ENCODE measurements around the gene TSPOAP1.
A peak's percentile ranks its signal among the peaks of the same experiment; 100 is the strongest.

DNA sequence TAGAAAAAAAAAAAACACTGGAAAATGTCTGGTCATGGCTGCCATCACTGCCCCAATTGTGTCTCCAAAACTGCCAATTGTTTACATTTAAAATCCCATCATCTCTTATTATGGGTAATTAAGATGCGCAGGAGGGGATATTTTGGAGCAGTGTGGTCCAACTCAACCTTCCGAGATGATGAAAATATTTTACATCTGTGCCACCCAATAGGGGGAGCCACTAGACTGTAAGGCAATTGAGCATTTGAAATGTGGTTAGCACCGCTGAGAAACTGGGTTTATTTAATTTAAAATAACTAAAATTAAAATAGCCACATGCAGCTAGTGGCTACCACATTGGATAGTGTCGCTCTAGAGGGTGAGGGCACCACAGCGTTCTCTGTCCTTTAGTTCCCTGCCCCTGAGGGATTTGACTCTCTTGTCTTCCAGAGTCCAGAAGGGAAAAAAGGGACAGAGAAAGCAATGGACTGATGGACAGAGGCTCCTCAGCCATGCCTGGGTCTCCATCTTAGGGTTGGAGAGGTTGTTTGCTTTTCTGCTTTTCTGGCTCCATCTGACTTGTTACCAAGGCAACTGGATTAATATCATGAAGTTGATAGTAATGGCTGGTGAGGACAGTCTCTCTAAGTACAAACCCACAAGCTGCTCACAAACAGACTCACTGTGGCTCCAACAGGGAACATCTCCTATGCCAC is 51.3 kb downstream of the TSPOAP1 start:
- TF ChIP-seq, protein P1, sequence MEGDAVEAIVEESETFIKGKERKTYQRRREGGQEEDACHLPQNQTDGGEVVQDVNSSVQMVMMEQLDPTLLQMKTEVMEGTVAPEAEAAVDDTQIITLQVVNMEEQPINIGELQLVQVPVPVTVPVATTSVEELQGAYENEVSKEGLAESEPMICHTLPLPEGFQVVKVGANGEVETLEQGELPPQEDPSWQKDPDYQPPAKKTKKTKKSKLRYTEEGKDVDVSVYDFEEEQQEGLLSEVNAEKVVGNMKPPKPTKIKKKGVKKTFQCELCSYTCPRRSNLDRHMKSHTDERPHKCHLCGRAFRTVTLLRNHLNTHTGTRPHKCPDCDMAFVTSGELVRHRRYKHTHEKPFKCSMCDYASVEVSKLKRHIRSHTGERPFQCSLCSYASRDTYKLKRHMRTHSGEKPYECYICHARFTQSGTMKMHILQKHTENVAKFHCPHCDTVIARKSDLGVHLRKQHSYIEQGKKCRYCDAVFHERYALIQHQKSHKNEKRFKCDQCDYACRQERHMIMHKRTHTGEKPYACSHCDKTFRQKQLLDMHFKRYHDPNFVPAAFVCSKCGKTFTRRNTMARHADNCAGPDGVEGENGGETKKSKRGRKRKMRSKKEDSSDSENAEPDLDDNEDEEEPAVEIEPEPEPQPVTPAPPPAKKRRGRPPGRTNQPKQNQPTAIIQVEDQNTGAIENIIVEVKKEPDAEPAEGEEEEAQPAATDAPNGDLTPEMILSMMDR (conservative IDR thresholded peaks at IDR 0.05), result peak; percentile 74
- TF ChIP-seq ZFX (IDR thresholded peaks at IDR 0.05), result no peak
